ACHN (cell line): ENCODE data around the gene MBD3L4.
A peak's percentile ranks its signal among the peaks of the same experiment; 100 is the strongest.
"Not testable (repeated sequence)": the region's sequence is repeated elsewhere in the genome, so short reads cannot be mapped to it uniquely, and the experiment has no call there.

Source experiments
- DNase-seq: peaks from one replicate; pipeline ENCODE4 v3.0.0-alpha.2; 2015
- in situ Hi-C: cut with HindIII; loops from 2 replicates; pipeline ENCODE4 v1.10.0; 2017; ENCODE audit warnings: low sequenced_read_pairs, low pct_ligation_motif_present, low pct_unique_long_range_greater_than_20kb

The MBD3L4 gene

DNA sequence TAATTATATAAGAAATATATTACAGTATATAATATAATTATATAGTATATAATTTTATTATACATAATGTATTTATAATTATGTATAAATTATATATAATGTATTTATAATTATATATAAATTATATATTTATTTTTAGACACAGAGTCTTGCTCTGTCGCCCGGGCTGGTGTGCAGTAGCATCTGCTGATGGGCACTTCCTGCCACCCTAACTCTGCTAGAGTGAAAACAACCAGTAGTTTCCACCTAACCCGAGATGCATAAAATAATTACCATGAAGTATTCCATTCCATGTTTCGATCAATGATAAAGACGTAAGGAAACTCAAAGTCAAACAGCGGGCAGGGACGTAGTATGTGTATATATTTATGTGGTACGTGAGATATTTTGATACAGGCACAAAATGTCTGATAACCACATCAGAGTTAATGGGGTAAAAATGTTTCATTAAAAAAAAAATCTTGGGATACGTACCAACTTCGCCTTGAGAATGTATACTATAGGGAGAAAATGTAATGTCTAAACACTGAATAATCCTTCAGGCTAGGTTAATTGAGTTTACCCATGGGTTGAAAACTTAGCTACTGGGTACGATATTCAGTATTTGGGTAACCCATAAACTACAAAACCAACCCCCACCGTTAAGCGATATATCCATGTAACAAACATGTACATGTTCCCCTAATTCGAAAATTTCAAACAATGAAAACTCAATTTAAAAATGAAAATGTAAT, 14.8 kb upstream of the MBD3L4 start:
- in situ Hi-C loops, DNase-seq: not testable (repeated sequence)

- DNase-seq, in situ Hi-C loops: not testable (repeated sequence)
These were observed 12.9 kb upstream of the MBD3L4 start for GRCh38 chr19:7052896-7053295.

DNA sequence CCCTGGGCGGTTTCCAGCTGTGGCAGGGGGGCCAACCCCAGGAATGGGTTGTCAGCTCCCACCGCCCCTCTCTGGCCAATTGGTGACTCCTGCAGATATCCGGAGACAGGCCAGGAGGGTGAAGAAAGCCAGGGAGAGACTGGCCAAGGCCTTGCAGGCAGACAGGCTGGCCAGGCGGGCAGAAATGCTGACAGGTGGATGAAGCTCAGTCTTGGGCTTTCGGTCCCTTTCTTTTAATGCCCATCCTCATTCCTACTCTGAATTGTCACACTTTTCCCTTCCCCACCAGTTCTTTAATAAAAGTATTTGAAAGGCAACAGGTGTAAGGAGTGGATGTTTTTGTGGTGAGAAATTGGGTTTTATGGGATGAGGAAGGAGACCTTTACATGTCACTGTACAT, 11.4 kb upstream of the MBD3L4 start:
- in situ Hi-C loops, DNase-seq: not testable (repeated sequence)

DNA sequence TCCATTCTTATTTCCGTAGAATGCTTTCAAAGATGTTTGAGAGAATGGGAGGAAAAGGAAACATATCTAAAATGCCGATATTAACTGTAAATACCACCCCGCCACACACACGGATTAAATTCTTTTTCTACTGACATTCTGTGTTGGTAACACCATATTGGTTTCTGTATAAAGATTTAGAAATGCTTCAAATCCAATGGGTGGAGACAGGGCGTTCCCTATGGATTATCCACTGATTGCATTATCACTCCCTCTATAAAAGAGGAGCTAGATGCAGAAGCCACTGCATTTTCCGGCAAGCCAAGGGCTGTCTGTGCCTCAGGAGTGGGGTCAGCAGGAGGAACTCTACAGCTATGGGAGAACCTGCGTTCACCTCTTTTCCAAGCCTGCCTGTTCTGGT, 9.0 kb upstream of the MBD3L4 start, which contains the start of gene MBD3L2:
Gene MBD3L2, plus strand, starts transcription at position 301 of the 400 bp plus-strand sequence. Its CDS starts 53 bp downstream, at position 354.
- in situ Hi-C loops, DNase-seq: not testable (repeated sequence)

DNA sequence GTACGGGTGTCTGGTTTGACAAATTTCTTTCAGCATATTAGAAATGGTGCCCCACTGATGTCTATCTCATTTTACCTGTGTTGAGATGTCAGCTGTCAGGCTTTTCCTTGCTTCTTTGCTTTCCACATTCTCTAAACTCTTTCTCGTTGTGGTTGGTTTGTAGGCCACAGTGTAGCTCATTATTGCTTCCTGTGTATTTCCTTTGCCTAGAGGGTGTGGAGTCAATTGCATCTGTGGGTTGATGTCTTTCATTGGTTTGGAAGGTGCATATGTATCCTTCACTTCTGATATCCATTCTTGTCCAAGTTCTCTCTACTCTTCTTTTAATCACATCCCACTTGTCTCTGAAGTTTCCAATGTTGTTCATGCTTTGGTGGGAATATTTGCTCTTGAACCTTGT, 1.6 kb upstream of the MBD3L4 start:
- in situ Hi-C loops, DNase-seq: not testable (repeated sequence)

DNA sequence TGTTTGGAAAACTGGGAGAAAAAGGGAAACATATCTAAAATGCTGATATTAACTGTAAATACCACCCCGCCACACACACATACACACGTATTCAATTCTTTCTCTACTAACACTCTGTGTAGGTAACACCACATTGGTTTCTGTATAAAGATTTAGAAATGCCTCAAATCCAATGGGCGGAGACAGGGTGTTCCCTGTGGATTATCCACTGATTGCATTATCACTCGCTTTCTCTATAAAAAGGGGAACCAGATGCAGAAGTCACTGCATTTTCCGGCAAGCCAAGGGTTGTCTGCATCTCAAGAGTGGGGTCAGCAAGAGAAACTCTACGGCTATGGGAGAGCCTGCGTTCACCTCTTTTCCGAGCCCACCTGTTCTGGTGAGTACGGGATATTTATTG, 9.7 kb downstream of the MBD3L4 start, which contains the start of gene MBD3L5:
Gene MBD3L5, plus strand, starts transcription at position 301 of the 400 bp plus-strand sequence. Its CDS starts 34 bp downstream, at position 335.
- in situ Hi-C loops, DNase-seq: not testable (repeated sequence)

- DNase-seq, in situ Hi-C loops: not testable (repeated sequence)
These were observed 11.2 kb downstream of the MBD3L4 start for GRCh38 chr19:7028790-7029189.

DNA sequence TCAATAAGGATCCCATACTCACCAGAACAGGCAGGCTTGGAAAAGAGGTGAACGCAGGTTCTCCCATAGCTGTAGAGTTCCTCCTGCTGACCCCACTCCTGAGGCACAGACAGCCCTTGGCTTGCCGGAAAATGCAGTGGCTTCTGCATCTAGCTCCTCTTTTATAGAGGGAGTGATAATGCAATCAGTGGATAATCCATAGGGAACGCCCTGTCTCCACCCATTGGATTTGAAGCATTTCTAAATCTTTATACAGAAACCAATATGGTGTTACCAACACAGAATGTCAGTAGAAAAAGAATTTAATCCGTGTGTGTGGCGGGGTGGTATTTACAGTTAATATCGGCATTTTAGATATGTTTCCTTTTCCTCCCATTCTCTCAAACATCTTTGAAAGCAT, 18.6 kb downstream of the MBD3L4 start, which contains the start of gene MBD3L2B:
Gene MBD3L2B, minus strand, starts transcription at position 101 of the 400 bp plus-strand sequence. Its CDS starts 34 bp downstream, at position 67.
- in situ Hi-C loops, DNase-seq: not testable (repeated sequence)

DNA sequence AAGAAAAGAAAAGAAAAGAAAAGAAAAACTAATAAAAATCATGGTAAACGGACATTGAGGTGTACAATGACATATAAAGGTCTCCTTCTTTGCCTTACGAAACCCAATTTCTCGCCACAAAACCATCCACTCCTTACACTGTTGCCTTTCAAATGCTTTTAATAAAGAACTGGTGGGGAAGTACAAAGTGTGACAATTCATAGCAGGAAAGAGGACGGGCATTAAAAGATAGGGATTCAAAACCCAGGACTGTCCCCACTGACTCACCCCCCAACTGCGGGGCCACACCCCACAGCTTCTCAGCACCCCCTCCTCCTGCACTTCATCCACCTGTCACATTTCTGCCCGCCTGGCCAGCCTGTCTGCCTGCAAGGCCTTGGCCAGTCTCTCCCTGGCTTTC, 21.2 kb downstream of the MBD3L4 start:
- no peak for DNase-seq
- in situ Hi-C loops = no loop called here

DNA sequence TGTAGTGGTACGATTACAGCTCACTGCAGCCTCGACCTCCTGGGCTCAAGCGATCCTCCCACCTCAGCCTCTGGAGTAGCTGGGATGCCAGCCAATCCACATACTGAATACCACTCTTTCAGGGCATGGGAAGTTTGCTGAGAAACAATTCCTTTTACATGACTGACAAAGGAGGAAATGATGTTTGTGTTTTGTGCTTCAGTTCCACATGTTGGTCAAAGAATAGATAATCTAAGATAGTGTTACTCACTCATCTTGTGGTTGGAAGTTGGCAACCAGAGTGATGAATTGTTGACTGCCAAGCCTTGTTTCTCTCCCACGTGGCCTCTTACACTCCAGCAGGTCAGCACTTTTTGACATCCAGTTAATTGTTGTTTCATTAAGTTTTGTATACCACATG, 26.3 kb downstream of the MBD3L4 start:
- DNase-seq = no peak
- in situ Hi-C loops = no loop called here

GRCh38 chr19:7010722-7011593, 29.0 kb downstream of the MBD3L4 start:
- in situ Hi-C loops = no loop called here
- DNase-seq = no peak

GRCh38 chr19:7007859-7008258, 32.1 kb downstream of the MBD3L4 start:
- no peak for DNase-seq
- in situ Hi-C loops = no loop called here

DNA sequence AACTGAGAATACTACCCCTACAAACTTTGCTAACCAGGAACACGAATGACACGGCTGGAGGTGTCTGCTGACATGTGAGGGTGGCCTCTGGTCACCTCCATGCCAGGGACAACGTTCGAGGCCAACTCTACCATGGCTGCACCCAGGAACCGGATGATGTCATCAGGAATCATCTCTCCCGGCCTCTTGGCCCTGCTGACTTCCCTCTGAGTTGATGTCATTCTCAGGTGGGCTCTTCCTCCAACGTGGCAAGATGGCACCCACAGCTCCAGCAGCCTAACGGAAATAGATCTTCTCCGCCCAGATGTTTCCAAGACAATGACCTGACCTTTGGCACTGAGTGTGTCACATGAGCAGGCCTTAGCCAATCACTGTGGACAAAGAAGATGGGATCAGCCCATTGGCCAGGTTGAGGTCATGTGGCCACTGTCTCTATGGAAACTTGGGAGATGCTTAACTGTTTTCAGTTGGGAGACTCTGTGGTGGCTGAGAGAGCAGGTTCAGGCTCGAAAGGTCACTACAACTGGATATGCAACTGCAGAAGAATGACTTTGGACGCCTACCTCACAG, 33.8 kb downstream of the MBD3L4 start:
- no peak for DNase-seq
- in situ Hi-C loops = no loop called here

DNA sequence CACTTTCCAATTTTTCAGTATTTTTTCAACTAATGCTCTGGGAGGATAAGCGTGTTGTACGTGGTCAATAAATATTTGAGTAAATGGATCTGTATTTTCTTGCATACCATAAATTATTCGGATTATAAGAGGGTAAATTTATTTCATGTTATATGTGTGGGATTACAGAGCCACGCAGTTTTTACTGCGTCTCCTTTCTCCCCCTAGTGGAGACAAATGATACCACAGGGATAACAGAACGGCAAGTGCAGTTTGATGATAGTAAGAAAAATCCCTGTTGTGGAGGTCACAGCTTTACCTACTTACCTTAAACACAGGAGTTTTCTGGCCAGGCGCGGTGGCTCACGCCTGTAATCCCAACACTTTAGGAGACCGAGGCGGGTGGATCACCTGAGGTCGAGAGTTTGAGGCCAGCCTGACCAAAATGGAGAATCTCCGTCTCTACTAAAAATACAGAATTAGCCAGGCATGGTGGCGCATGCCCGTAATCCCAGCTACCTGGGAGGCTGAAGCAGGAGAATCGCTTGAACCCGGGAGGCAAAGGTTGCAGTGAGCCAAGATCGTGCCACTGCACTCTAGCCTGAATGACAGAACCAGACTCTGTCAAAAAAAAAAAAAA, 35.6 kb downstream of the MBD3L4 start:
- peak; percentile 12 for DNase-seq
- in situ Hi-C loops = no loop called here

GRCh38 chr19:7000816-7001215, 39.2 kb downstream of the MBD3L4 start:
- in situ Hi-C loops = no loop called here
- no peak for DNase-seq

GRCh38 chr19:7000333-7000732, 39.6 kb downstream of the MBD3L4 start:
- in situ Hi-C loops = no loop called here
- no peak for DNase-seq

DNA sequence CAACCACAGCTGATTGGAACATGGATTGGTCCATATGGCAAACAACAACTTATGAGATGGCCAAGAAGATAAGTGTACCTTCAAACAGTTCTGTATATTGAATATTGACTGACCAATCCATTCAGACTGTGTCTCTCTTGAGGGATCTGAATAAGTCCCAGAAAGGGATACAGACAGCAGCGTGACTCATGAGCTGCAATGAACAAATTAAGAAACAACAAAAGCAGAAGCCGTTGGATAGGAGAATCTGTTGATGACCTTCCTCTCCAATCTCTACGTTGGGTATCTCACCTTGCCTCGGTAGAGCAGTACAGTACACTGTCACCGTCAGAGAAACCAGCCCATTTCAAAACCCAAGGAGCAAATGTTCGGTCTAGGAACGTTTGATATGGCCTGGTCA, 40.0 kb downstream of the MBD3L4 start:
- in situ Hi-C loops = no loop called here

GRCh38 chr19:6997679-6998445, 42.1 kb downstream of the MBD3L4 start:
- DNase-seq = no peak
- in situ Hi-C loops = no loop called here

More for the DNA sequence above, 40.0 kb downstream of the MBD3L4 start:
- DNase-seq = no peak
